Measurements from ENCODE around the gene CPAMD8. TPM values are rescaled to one million over a fixed set of nuclear protein-coding genes. Genes with fewer than 3 reads are reported as not detected.
"Not testable (repeated sequence)": the region's sequence is repeated elsewhere in the genome, so short reads cannot be mapped to it uniquely, and the experiment has no call there.

The CPAMD8 gene
- total and polyA plus RNA-seq, 12 donors = 3.1 to 33.7 (median 9.2) TPM

- H3K4me1 ChIP-seq (replicated peaks in 1 of 2) = no peaks in the 10 kb centered on the region
- WGBS, 4 donors = 57 to 65% (median 60%) methylated on average over 7 of the region's 7 CpGs
- no peaks in the 10 kb centered on the region for H3K27me3 ChIP-seq
- no peak overlapping the region for H3K27ac ChIP-seq
- no peak for DNase-seq
- no peaks in the 10 kb centered on the region for H3K9me3 ChIP-seq (replicated peaks in 1 of 3)
- TF ChIP-seq CTCF (IDR thresholded peaks at IDR 0.05) (no peak), POLR2A (IDR thresholded peaks at IDR 0.05) (no peak)
- H3K4me3 ChIP-seq = no peak overlapping the region
- intact Hi-C loops (cut with DNase I) = no loop called here
- H3K36me3 ChIP-seq (replicated peaks in 1 of 2) = no peaks in the 10 kb centered on the region
These were observed 24.2 kb downstream of the CPAMD8 start for GRCh38 chr19:17002455-17002854.

DNA sequence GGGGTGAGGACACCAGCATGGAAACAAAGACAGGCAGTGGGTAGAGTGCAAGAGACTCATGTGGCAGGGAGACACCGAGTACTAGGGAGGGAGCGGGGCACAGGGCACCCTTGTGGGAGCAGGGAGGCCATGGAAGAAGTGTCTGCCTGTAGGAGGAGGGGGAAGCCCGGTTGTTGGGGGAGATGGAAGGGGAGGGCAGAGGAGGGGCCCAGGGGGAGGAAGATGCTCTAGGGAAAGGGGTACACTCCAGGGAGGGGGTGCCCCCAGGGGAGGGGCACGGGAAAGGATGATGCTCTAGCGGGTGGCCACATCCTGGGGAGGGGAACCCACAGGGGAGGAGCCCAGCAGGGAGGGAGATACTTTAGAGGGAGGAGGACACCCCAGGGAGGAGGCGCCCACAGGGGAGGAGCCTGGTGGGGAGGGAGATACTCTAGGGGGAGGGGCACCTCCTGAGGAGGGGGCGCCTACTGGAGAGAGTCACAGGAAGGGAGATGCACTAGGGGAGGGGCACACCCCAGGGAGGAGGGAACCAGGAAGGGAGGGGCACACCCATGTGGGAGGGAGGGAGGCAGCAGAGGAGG lies 24.9 kb downstream of the CPAMD8 start:
- H3K9me3 ChIP-seq (replicated peaks in 1 of 3) = no peaks in the 10 kb centered on the region
- no peaks in the 10 kb centered on the region for H3K27me3 ChIP-seq
- no peak overlapping the region for H3K4me3 ChIP-seq
- H3K4me1 ChIP-seq (replicated peaks in 1 of 2) = no peaks in the 10 kb centered on the region
- H3K36me3 ChIP-seq (replicated peaks in 1 of 2) = no peaks in the 10 kb centered on the region
- TF ChIP-seq CTCF (IDR thresholded peaks at IDR 0.05) = no peak
- no peak for DNase-seq
- WGBS, 4 donors = 42 to 69% (median 54%) methylated on average over 6 to 7 of the region's 7 CpGs
- intact Hi-C loops (cut with DNase I) = no loop called here
- H3K27ac ChIP-seq = no peak overlapping the region

GRCh38 chr19:16998635-16999194 lies 27.9 kb downstream of the CPAMD8 start:
- H3K27me3 ChIP-seq = no peaks in the 10 kb centered on the region
- no peak for DNase-seq
- H3K4me3 ChIP-seq = no peak overlapping the region
- intact Hi-C loops (cut with DNase I) = no loop called here
- WGBS, 4 donors = 90 to 99% (median 97%) methylated on average over 3 of the region's 3 CpGs
- no peaks in the 10 kb centered on the region for H3K4me1 ChIP-seq (replicated peaks in 1 of 2)
- no peaks in the 10 kb centered on the region for H3K36me3 ChIP-seq (replicated peaks in 1 of 2)
- H3K27ac ChIP-seq = no peak overlapping the region
- TF ChIP-seq POLR2A (IDR thresholded peaks at IDR 0.05) = no peak
- no peak for TF ChIP-seq CTCF (IDR thresholded peaks at IDR 0.05)
- H3K9me3 ChIP-seq (replicated peaks in 1 of 3) = peaks cover 0 to 3% (median 0%) of the 10 kb centered on the region in 3 donors

DNA sequence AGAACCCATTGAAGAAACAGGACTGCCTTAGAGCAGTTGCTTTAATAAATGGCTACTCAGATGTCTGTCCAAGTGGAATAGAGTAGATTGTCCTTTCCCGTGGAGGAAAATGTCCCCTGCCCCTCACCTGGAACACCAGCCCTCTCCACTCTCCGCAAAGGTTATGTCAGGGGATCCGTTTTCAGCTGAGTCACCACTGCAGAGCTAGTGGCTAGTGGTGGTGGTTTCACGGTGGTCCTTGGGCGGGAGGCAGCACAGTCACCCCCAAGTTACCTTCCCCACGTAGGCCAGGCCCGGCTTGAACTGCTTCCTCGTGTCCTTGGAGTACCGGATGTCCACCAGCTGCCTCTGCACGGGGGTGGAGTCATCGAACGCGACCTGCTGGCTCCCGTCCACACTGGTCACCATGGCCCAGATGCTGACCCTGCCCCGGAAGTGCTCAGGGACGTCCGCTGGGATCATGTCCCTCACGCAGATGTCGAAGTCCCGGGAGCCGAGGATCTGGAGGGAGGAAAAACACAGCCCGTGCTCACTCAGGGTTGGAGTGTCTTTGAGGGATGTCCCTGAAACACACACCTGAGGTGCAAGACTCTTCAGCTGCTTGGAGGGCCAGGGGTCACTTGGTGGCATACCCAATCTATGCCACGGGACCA lies 29.6 kb downstream of the CPAMD8 start:
- H3K9me3 ChIP-seq (replicated peaks in 1 of 3); H3K4me1 ChIP-seq (replicated peaks in 1 of 2); intact Hi-C loops (cut with DNase I); H3K4me3 ChIP-seq; DNase-seq; H3K27me3 ChIP-seq; H3K27ac ChIP-seq; H3K36me3 ChIP-seq (replicated peaks in 1 of 2): not testable (repeated sequence)
- 48 to 76% (median 62%) methylated on average over 11 to 21 of the region's 23 CpGs for WGBS, 4 donors

DNA sequence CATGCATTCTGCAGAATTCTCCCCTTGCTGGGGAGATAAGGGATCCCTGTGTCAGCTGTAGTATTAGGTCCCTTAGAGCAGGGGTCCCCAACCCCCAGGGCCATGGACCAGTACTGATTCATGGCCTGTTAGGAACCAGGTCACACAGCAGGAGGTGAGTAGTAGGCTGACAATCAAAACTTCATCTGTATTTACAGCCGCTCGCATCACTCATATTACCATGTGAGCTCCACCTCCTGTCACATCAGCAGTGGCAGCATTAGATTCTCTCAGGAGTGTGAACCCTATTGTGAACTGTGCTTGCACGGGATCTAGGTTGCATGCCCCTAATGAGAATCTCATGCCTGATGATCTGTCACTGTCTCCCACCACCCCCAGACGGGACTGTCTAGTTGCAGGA lies 37.9 kb downstream of the CPAMD8 start:
- Histone ChIP-seq H3K9me3 (replicated peaks in 1 of 3) (no peaks in the 10 kb centered on the region), H3K4me1 (replicated peaks in 1 of 2) (no peaks in the 10 kb centered on the region), H3K27me3 (no peaks in the 10 kb centered on the region), H3K27ac (no peak overlapping the region), H3K36me3 (replicated peaks in 1 of 2) (no peaks in the 10 kb centered on the region), H3K4me3 (no peak overlapping the region)
- intact Hi-C loops (cut with DNase I) = no loop called here
- no peak for DNase-seq
- WGBS, 4 donors = 61 to 96% (median 86%) methylated on average over 4 of the region's 4 CpGs
- no peak for TF ChIP-seq CTCF (IDR thresholded peaks at IDR 0.05)
- TF ChIP-seq POLR2A (IDR thresholded peaks at IDR 0.05) = no peak

Measured in adrenal gland (tissue), 12 donors.